ENCODE measurements around the gene GNG7.

DNA sequence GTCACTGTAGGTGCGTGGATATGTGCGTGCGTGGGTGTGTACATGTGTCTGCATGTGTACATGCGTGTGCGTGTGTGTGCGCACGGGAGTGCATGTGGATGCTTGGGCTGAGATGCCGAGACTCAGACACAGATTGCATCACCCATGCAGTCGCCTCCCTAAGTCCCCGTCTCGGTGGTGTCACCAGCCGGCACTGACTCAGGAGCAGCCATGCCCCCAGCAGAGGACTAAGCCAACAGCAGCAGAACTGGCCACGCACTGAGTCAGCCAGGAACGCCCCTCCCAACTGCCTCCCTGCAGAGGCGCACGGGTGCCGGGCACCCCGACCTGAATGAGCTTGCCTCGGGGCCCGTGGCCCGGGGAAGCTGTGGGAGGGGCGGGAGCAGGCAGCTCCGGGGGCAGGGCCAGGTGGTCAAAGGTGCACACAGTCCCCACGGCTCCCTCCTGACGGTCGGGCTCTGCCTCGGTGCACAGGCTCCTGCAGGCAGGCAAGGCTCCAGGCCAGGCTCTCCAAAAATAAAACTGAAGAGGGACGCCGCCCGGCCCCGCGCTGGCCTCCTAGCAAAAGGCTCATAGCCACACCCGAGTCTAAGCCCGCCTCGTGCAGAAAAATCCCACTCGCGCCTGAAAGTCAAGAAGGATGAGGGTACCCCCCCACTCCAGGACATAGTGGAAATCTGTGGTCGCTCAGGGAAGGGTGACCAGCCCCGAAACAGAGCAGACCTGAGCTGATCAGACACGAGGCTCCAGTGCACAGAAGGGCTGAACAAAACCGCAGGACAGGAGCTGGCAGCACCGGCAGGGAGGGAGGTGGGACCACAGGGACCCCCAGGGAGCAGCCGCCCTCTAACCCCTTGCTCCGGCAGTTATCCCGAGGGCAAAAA, 177.4 kb downstream of the GNG7 start:
- TF ChIP-seq, protein P1, sequence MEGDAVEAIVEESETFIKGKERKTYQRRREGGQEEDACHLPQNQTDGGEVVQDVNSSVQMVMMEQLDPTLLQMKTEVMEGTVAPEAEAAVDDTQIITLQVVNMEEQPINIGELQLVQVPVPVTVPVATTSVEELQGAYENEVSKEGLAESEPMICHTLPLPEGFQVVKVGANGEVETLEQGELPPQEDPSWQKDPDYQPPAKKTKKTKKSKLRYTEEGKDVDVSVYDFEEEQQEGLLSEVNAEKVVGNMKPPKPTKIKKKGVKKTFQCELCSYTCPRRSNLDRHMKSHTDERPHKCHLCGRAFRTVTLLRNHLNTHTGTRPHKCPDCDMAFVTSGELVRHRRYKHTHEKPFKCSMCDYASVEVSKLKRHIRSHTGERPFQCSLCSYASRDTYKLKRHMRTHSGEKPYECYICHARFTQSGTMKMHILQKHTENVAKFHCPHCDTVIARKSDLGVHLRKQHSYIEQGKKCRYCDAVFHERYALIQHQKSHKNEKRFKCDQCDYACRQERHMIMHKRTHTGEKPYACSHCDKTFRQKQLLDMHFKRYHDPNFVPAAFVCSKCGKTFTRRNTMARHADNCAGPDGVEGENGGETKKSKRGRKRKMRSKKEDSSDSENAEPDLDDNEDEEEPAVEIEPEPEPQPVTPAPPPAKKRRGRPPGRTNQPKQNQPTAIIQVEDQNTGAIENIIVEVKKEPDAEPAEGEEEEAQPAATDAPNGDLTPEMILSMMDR (IDR thresholded peaks at IDR 0.05): no peak
- no peak for TF ChIP-seq POLR2A (IDR thresholded peaks at IDR 0.05)
